GM23248 (cell line): ENCODE measurements around the gene BPGM. TPM values are rescaled to one million over a fixed set of nuclear protein-coding genes. Genes with fewer than 3 reads are reported as not detected.

ENCODE experiments used
- DNase-seq: peaks from one replicate; pipeline ENCODE4 v3.0.0-alpha.2; 2015
- H2AFZ ChIP-seq: fragments of 200-600 bp; sonication (generic); 2 replicates; pipeline ENCODE4 v1.6.1; 2016; ENCODE audit warnings: antibody characterized with exemption
- H3F3A ChIP-seq: fragments of 200-600 bp; sonication (generic); 2 replicates; pipeline ENCODE4 v1.6.1; 2016; ENCODE audit warnings: mild to moderate bottlenecking, antibody characterized with exemption, mixed run types; ENCODE audit not compliant: insufficient read depth
- H3K27ac ChIP-seq: fragments of 200-600 bp; sonication (generic); 2 replicates; pipeline ENCODE4 v1.5.1; 2016; ENCODE audit warnings: mild to moderate bottlenecking
- H3K27me3 ChIP-seq: fragments of 200-600 bp; sonication (generic); replicated peaks from 2 replicates; pipeline ENCODE4 v1.6.1; 2016; ENCODE audit warnings: mild to moderate bottlenecking; ENCODE audit not compliant: insufficient read depth
- H3K36me3 ChIP-seq: fragments of 200-600 bp; sonication (generic); 2 replicates; pipeline ENCODE4 v1.6.1; 2016; ENCODE audit warnings: low read depth, mild to moderate bottlenecking
- H3K4me1 ChIP-seq: fragments of 200-600 bp; sonication (generic); 2 replicates; pipeline ENCODE4 v1.6.1; 2016; ENCODE audit warnings: mild to moderate bottlenecking; ENCODE audit not compliant: insufficient read depth
- H3K4me2 ChIP-seq: fragments of 200-600 bp; sonication (generic); one replicate; pipeline ENCODE4 v1.6.1; 2016; ENCODE audit warnings: mild to moderate bottlenecking; ENCODE audit not compliant: unreplicated experiment
- H3K4me3 ChIP-seq: fragments of 200-600 bp; sonication (generic); 2 replicates; pipeline ENCODE4 v1.5.1; 2016; ENCODE audit warnings: mild to moderate bottlenecking
- H3K79me2 ChIP-seq: fragments of 200-600 bp; sonication (generic); 2 replicates; pipeline ENCODE4 v1.6.1; 2016; ENCODE audit warnings: mild to moderate bottlenecking; ENCODE audit not compliant: insufficient read depth
- H3K9ac ChIP-seq: fragments of 200-600 bp; sonication (generic); 2 replicates; pipeline ENCODE4 v1.6.1; 2016; ENCODE audit warnings: mild to moderate bottlenecking
- H3K9me2 ChIP-seq: fragments of 200-600 bp; sonication (generic); 2 replicates; pipeline ENCODE4 v1.6.1; 2016; ENCODE audit warnings: mixed run types, mild to moderate bottlenecking, moderate library complexity; ENCODE audit not compliant: insufficient read depth
- H3K9me3 ChIP-seq: fragments of 200-600 bp; sonication (generic); one replicate; pipeline ENCODE4 v1.6.1; 2017; ENCODE audit warnings: low read depth
- H4K20me1 ChIP-seq: fragments of 200-600 bp; sonication (generic); 2 replicates; pipeline ENCODE4 v1.6.0; 2016; ENCODE audit not compliant: insufficient read depth
- EZH2 ChIP-seq: fragments of 200-600 bp; sonication (generic); IDR thresholded peaks from 2 replicates; pipeline ENCODE4 v1.6.1; 2018; ENCODE audit warnings: antibody characterized with exemption, mild to moderate bottlenecking; ENCODE audit not compliant: insufficient read depth, poor library complexity, severe bottlenecking
- EZH2phosphoT487 ChIP-seq: fragments of 200-600 bp; sonication (generic); IDR thresholded peaks from 2 replicates; pipeline ENCODE4 v1.6.1; 2018; ENCODE audit warnings: antibody characterized with exemption, moderate library complexity, mild to moderate bottlenecking, low read depth; ENCODE audit not compliant: insufficient read depth
- WGBS, 2 experiments: methylation state at CpG; one replicate each; pipeline ENCODE4 v1.1.6; 2015 to 2017; ENCODE audit warnings: low lambda C conversion rate in 2 of 2, low coverage in 1 of 2; ENCODE audit errors: missing lambda C conversion rate in 2 of 2; 5-methylcytosine and 5-hydroxymethylcytosine counted together
- in situ Hi-C: fragments of 300-500 bp; cut with MboI; formaldehyde crosslinking; loops from 2 replicates; pipeline ENCODE4 v1.15.0; 2020
- polyA plus RNA-seq: library from polyadenylated mRNA; unstranded; fragments of >200 nt; fragmentation: Nextera tagmentation; extraction: Ambion mirVana; gene quantifications from 2 replicates; pipeline ENCODE4 v1.2.1, GENCODE V29; 2016
- total RNA-seq: library from RNA; depleted of rRNA; stranded (reverse); fragments of >200 nt; shearing (Covaris generic); gene quantifications from 2 replicates; pipeline ENCODE4 v1.2.3, GENCODE V29; 2014

The BPGM gene
- total and polyA plus RNA-seq, 2 experiments from 2014 or later: 37.4 to 41.3 TPM

DNA sequence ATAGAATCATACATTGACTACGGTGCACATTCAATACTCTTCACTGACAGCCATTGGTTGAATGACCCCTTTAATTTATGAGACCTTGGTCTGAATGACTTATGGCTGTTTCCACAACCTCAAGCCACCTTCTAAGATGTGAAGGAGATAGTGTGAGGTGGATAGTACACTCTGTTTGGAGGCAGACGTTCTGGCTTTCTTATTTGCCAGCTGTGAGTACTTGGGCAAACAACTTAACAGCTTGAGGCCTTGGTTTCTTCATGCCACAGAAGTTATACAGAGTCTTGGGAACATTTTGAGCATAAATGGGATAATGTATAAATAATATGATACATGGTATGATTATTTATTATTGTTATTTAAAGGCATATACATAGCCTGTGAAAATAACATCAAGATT, 62.0 kb downstream of the BPGM start:
- H3K4me2 ChIP-seq: no peak overlapping the region
- H3K36me3 ChIP-seq: no peaks in the 10 kb centered on the region
- H3K4me1 ChIP-seq: peaks cover 14% of the 10 kb centered on the region
- no peak for TF ChIP-seq EZH2
- no peak for TF ChIP-seq EZH2phosphoT487
- H2AFZ ChIP-seq: no peak overlapping the region
- H3K27me3 ChIP-seq: no peaks in the 10 kb centered on the region
- H3F3A ChIP-seq: no peaks in the 10 kb centered on the region
- in situ Hi-C loops: no loop called here
- H3K79me2 ChIP-seq: no peaks in the 10 kb centered on the region
- no peaks in the 10 kb centered on the region for H3K9me2 ChIP-seq
- no peaks in the 10 kb centered on the region for H3K9me3 ChIP-seq
- H3K9ac ChIP-seq: no peak overlapping the region
- no peak overlapping the region for H3K4me3 ChIP-seq
- no peaks in the 10 kb centered on the region for H4K20me1 ChIP-seq
- H3K27ac ChIP-seq: no peak overlapping the region
- WGBS, 2 experiments: 48 to 51% methylated on average over 2 of the region's 2 CpGs
- no peak for DNase-seq

DNA sequence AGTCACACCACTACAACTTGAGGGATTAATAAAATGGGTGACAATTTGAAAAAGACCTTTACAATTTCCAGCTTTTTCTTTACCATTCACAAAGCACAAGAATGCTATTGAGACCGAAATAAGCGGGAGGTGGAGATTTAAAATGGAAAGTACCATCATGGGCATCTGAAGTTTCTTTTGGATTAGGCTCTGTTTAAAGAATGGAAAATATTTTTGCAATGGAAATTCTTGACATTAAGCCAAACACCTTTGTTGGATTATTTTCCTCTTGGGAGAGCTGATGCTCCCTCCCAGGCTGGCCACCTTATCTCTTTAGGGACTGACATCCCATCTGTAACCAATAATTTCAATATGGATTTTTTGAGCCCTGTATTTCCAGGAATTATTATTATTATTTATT, 62.5 kb downstream of the BPGM start:
- no peaks in the 10 kb centered on the region for H3F3A ChIP-seq
- no peak overlapping the region for H3K9ac ChIP-seq
- H3K36me3 ChIP-seq: no peaks in the 10 kb centered on the region
- peaks cover 14% of the 10 kb centered on the region for H3K4me1 ChIP-seq
- H3K27me3 ChIP-seq: no peaks in the 10 kb centered on the region
- in situ Hi-C loops: no loop called here
- no peaks in the 10 kb centered on the region for H3K9me2 ChIP-seq
- no peak for DNase-seq
- no peaks in the 10 kb centered on the region for H4K20me1 ChIP-seq
- H3K4me3 ChIP-seq: no peak overlapping the region
- 95 to 98% methylated on average over 2 of the region's 2 CpGs for WGBS, 2 experiments
- no peak overlapping the region for H3K27ac ChIP-seq
- no peaks in the 10 kb centered on the region for H3K9me3 ChIP-seq
- no peak overlapping the region for H2AFZ ChIP-seq
- no peak overlapping the region for H3K4me2 ChIP-seq
- TF ChIP-seq EZH2 (no peak), EZH2phosphoT487 (no peak)
- no peaks in the 10 kb centered on the region for H3K79me2 ChIP-seq

DNA sequence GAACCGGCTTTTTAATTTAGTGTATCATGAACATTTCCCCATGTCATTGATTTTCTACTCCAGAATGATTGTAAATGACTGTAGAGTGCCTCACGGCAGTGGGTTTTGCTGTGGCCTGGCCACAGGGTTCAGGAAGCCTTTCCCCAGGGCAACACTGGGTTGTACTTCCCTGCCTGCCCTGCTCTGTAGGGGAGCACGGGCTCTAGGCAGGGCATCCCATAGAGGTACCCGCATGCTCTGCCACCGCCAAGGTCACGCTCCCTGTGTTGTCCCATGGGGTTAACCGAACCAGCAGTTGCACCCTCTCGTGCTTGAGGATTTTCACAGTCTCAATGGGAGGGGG, 63.8 kb downstream of the BPGM start:
- DNase-seq: no peak
- H3K36me3 ChIP-seq: no peaks in the 10 kb centered on the region
- no peaks in the 10 kb centered on the region for H3K9me2 ChIP-seq
- no peaks in the 10 kb centered on the region for H3K79me2 ChIP-seq
- WGBS, 2 experiments: 96 to 98% methylated on average over 8 of the region's 8 CpGs
- no peaks in the 10 kb centered on the region for H3K27me3 ChIP-seq
- H3K9ac ChIP-seq: no peak overlapping the region
- no peak overlapping the region for H3K4me2 ChIP-seq
- no peak overlapping the region for H3K27ac ChIP-seq
- no peak overlapping the region for H3K4me3 ChIP-seq
- TF ChIP-seq EZH2phosphoT487 (no peak), EZH2 (no peak)
- no peaks in the 10 kb centered on the region for H4K20me1 ChIP-seq
- H3K4me1 ChIP-seq: peaks cover 14% of the 10 kb centered on the region
- H3K9me3 ChIP-seq: no peaks in the 10 kb centered on the region
- no peak overlapping the region for H2AFZ ChIP-seq
- H3F3A ChIP-seq: no peaks in the 10 kb centered on the region
- in situ Hi-C loops: no loop called here

DNA sequence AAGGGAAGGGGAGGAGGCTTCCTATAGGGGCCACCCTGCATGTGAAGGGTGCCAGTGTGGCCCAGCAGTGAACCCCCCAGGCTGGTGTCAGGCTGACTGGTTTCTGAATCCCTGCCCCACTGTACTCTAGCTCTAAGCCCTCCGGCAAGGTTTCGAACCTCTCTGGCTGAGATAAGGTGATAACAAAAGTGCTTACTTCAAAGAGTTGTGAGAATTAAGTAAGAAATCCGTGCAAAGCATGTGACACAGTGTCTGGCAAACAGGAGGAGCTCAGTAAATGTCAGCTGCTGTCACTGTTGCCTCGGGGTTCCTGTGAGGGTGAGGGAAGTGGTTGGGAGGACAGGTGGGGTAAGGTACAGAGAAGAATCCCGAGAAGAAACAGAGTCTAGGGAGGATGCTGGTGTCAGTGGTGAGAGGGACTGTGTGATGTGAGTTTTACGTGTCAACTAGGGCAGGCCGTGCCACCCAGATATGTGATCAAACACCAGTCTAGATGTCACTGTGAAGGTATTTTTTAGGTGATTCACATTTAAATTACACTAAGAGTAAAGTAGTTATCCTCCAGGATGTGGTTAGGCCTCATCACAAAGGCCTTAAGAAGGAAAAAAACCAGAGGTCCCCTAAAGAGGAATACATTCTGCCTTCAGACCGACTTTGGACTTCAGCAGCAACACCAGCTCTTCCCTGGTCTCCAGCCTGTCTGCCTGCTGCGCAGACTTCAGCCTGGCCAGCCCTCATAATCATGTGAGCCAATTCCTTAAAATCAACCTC, 64.4 kb downstream of the BPGM start:
- WGBS, 2 experiments: 83 to 85% methylated on average over 9 of the region's 9 CpGs
- no peaks in the 10 kb centered on the region for H4K20me1 ChIP-seq
- peak; percentile 38 for DNase-seq
- peak overlapping the region; percentile 24 for H3K4me2 ChIP-seq
- H3K9ac ChIP-seq: no peak overlapping the region
- H3K9me2 ChIP-seq: no peaks in the 10 kb centered on the region
- H3K36me3 ChIP-seq: no peaks in the 10 kb centered on the region
- H3K27me3 ChIP-seq: no peaks in the 10 kb centered on the region
- in situ Hi-C loops: no loop called here
- H3K27ac ChIP-seq: 0 out of 2 replicates have a peak overlapping the region, but pooled peaks have one; percentile 9
- H3K9me3 ChIP-seq: no peaks in the 10 kb centered on the region
- H3K4me3 ChIP-seq: no peak overlapping the region
- no peak for TF ChIP-seq EZH2phosphoT487
- TF ChIP-seq EZH2: no peak
- H2AFZ ChIP-seq: peak overlapping the region; percentile 62
- H3K4me1 ChIP-seq: peaks cover 14% of the 10 kb centered on the region
- no peaks in the 10 kb centered on the region for H3K79me2 ChIP-seq
- H3F3A ChIP-seq: no peaks in the 10 kb centered on the region

DNA sequence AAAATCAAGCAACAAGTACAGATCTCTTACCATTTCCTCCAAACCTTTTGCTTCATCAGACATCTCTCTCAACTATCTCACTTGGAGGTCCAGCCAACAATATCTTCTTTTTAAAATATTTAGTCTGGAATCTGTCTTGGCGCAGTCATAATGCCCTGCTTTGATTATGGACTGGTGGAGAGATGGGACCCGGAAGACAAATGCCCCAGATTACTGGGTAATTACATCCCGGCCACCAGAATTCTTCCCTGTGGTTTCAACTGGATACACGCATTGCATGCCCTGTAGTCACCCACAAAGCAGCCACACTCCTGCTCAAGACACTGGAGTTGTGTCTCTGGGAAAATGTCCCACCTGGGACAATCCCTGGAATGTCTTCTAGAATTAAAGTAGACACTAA, 65.5 kb downstream of the BPGM start:
- peak; percentile 30 for DNase-seq
- in situ Hi-C loops: no loop called here
- no peak overlapping the region for H3K4me3 ChIP-seq
- H2AFZ ChIP-seq: peak overlapping the region; percentile 27; the same call in 1 of the 2 replicates
- H4K20me1 ChIP-seq: no peaks in the 10 kb centered on the region
- H3K27ac ChIP-seq: no peak overlapping the region
- no peak overlapping the region for H3K9ac ChIP-seq
- H3K27me3 ChIP-seq: no peaks in the 10 kb centered on the region
- no peaks in the 10 kb centered on the region for H3K9me3 ChIP-seq
- H3K36me3 ChIP-seq: no peaks in the 10 kb centered on the region
- peak overlapping the region; percentile 24 for H3K4me2 ChIP-seq
- TF ChIP-seq EZH2phosphoT487 (no peak), EZH2 (no peak)
- H3F3A ChIP-seq: no peaks in the 10 kb centered on the region
- H3K79me2 ChIP-seq: no peaks in the 10 kb centered on the region
- 79 to 89% methylated on average over 4 of the region's 4 CpGs for WGBS, 2 experiments
- peaks cover 14% of the 10 kb centered on the region for H3K4me1 ChIP-seq
- no peaks in the 10 kb centered on the region for H3K9me2 ChIP-seq
